ENCODE results near the gene DCHS1. TPM values are rescaled to one million over a fixed set of nuclear protein-coding genes. Genes with fewer than 3 reads are reported as not detected.

DCHS1 gene
- total RNA-seq, 1 donor from 2014 or later = 61.4 TPM

DNA sequence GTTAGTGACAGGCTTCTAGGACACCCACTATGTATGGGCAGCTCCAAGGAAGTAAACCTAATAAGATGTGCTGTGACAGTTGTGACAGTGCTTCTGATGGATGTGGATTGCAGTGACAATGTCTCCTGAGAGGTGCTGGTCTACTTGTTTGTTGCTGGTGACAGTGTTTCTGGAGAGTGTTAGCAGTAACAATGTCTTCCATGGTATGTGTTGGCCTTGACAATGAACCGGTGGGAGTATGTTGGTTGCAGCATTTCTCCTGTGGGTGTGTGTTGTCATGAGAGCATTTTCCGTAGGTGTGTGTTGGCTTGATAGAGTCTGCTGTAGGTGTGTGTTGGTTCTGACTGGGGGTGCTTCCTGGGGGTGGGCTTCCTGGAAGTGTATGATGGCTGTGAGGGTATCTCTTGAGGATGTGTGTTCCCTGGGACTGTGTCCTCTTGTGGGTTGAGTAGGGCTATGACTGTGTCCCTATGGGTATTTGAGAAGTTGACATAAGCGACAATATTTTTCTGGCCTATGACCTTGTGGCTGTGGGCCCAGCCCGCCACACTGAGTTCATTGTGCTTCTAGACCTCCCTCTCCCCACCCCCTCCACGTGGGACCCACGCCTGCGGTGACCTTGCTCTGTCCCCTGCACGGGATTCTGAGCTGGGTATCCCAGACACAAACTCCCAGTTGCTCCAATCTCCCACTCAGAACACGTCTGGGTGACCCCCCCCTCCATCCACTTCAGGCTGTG lies 1.2 kb downstream of the DCHS1 start:
- H3K9me3 Mint-ChIP-seq (ENCODE audit: low read depth) = no peaks in the 10 kb centered on the region
- no peaks in the 10 kb centered on the region for H3K4me1 Mint-ChIP-seq (ENCODE audit: low read depth)
- H3K4me3 Mint-ChIP-seq (ENCODE audit: low read depth) = no peak overlapping the region
- TF ChIP-seq, protein P1, sequence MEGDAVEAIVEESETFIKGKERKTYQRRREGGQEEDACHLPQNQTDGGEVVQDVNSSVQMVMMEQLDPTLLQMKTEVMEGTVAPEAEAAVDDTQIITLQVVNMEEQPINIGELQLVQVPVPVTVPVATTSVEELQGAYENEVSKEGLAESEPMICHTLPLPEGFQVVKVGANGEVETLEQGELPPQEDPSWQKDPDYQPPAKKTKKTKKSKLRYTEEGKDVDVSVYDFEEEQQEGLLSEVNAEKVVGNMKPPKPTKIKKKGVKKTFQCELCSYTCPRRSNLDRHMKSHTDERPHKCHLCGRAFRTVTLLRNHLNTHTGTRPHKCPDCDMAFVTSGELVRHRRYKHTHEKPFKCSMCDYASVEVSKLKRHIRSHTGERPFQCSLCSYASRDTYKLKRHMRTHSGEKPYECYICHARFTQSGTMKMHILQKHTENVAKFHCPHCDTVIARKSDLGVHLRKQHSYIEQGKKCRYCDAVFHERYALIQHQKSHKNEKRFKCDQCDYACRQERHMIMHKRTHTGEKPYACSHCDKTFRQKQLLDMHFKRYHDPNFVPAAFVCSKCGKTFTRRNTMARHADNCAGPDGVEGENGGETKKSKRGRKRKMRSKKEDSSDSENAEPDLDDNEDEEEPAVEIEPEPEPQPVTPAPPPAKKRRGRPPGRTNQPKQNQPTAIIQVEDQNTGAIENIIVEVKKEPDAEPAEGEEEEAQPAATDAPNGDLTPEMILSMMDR (IDR thresholded peaks at IDR 0.05; ENCODE audit: unreplicated experiment) = no peak
- DNase-seq (ENCODE audit: low spot score, unreplicated experiment) = no peak
- peaks cover 11% of the 10 kb centered on the region for H3K27me3 Mint-ChIP-seq
- no peaks in the 10 kb centered on the region for H3K36me3 Mint-ChIP-seq (ENCODE audit: insufficient read depth)
- H3K27ac Mint-ChIP-seq = no peak overlapping the region

DNA sequence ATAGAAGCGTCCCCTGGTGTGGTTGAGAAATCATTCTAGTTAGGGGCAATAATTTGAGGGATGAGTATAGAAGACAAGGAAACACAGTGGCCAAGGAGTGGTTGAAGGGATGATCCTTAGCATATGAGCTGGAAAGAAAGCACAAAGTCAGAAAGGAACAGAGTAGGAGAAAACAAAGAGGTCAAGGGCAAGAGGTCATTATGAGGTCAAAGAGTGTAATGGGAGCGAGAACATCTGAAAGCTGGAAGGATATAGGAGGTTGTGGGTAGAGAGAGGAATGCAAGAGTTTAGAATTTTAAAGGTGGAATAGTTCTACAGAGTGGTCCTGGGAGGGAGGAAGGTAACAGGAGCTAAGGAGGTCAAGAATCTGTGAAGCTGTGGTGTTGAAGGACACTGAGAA lies 2.0 kb downstream of the DCHS1 start:
- TF ChIP-seq, protein P1 (IDR thresholded peaks at IDR 0.05; ENCODE audit: unreplicated experiment) = no peak
- H3K4me1 Mint-ChIP-seq (ENCODE audit: low read depth) = no peaks in the 10 kb centered on the region

DNA sequence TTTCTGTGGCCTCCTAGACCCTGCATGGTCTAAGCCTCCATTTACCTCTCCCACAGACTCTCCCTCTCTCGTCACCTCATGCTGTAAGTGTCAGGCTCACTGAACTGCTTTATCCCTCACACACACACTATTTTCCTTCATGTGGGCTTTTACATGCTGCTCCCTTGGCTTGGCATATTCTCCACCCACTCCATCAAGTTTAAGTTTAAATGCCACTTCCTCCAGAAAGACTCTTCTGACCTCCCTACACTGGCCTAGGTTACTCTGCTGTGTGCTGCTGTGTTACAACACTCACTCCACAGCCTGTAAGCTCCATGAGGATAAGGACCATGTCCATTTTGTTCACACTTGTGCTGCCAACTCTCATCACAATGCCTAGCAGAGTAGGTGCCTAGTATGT lies 2.5 kb downstream of the DCHS1 start:
- TF ChIP-seq, protein P1 (IDR thresholded peaks at IDR 0.05; ENCODE audit: unreplicated experiment) = no peak
- no peaks in the 10 kb centered on the region for H3K4me1 Mint-ChIP-seq (ENCODE audit: low read depth)
- no peak overlapping the region for H3K27ac Mint-ChIP-seq

More for the DNA sequence above, 2.0 kb downstream of the DCHS1 start:
- Mint-ChIP-seq H3K27ac (no peak overlapping the region), H3K27me3 (peaks cover 11% of the 10 kb centered on the region), H3K36me3 (ENCODE audit: insufficient read depth) (no peaks in the 10 kb centered on the region), H3K4me3 (ENCODE audit: low read depth) (no peak overlapping the region), H3K9me3 (ENCODE audit: low read depth) (no peaks in the 10 kb centered on the region)
- DNase-seq (ENCODE audit: low spot score, unreplicated experiment) = no peak

DNA sequence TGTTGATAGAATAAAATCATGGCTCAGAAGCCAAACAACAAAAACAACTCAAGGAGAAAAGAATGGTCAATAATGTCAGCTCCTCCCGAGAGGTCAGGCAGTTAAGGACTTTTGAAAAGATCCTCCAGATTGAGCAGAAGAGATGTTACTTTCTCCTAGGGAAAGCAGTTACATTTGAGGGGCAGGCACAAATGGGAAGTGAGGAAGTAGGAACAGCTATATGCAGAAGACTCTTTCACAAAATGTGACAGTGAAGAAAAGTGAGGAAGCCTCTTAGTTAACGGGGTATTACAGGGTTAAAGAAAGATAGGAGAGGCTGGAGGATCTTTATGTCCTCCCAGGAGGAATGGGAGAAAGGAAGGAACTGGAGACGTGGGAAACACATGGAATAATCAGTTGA lies 3.4 kb downstream of the DCHS1 start:
- H3K27me3 Mint-ChIP-seq = peaks cover 11% of the 10 kb centered on the region
- no peaks in the 10 kb centered on the region for H3K4me1 Mint-ChIP-seq (ENCODE audit: low read depth)
- no peaks in the 10 kb centered on the region for H3K36me3 Mint-ChIP-seq (ENCODE audit: insufficient read depth)
- no peak overlapping the region for H3K4me3 Mint-ChIP-seq (ENCODE audit: low read depth)
- TF ChIP-seq, protein P1 (IDR thresholded peaks at IDR 0.05; ENCODE audit: unreplicated experiment) = no peak
- no peak overlapping the region for H3K27ac Mint-ChIP-seq
- DNase-seq (ENCODE audit: low spot score, unreplicated experiment) = no peak
- no peaks in the 10 kb centered on the region for H3K9me3 Mint-ChIP-seq (ENCODE audit: low read depth)

More for the DNA sequence above, 2.5 kb downstream of the DCHS1 start:
- no peaks in the 10 kb centered on the region for H3K36me3 Mint-ChIP-seq (ENCODE audit: insufficient read depth)
- DNase-seq (ENCODE audit: low spot score, unreplicated experiment) = no peak
- H3K4me3 Mint-ChIP-seq (ENCODE audit: low read depth) = no peak overlapping the region
- H3K27me3 Mint-ChIP-seq = peaks cover 11% of the 10 kb centered on the region
- H3K9me3 Mint-ChIP-seq (ENCODE audit: low read depth) = no peaks in the 10 kb centered on the region

DNA sequence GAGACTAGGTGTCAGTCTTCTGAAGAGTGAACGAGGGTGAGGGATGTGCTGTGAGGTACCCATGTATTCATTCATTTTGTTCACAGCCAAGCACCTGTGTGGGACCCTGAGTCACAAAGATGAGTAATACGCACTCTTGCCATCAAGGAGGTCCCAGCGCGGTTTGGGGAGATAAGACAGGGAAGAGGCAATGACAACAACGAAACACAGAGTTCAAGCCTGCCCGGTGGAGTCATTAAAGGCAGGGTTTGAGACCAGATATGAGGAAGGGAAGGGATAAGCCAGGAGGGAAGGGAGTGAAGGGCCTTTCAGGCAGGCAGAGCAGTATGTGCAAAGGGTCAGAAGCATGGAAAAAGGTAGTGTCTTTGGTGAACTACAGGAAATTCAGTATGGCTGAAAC lies 4.6 kb downstream of the DCHS1 start:
- no peaks in the 10 kb centered on the region for H3K36me3 Mint-ChIP-seq (ENCODE audit: insufficient read depth)
- H3K4me1 Mint-ChIP-seq (ENCODE audit: low read depth) = no peaks in the 10 kb centered on the region
- H3K9me3 Mint-ChIP-seq (ENCODE audit: low read depth) = no peaks in the 10 kb centered on the region
- no peak overlapping the region for H3K27ac Mint-ChIP-seq
- no peaks in the 10 kb centered on the region for H3K27me3 Mint-ChIP-seq
- no peak for DNase-seq (ENCODE audit: low spot score, unreplicated experiment)
- TF ChIP-seq, protein P1 (IDR thresholded peaks at IDR 0.05; ENCODE audit: unreplicated experiment) = no peak
- H3K4me3 Mint-ChIP-seq (ENCODE audit: low read depth) = no peak overlapping the region

Data from progenitor cell of endocrine pancreas (in vitro differentiated cells).